Coronary artery (tissue), 2 donors: Measurements from ENCODE around the gene S100G.

Source experiments
- DNase-seq: peaks from one replicate; pipeline ENCODE4 v3.0.0-alpha.2; 2017; ENCODE audit warnings: low spot score
- H3K27ac ChIP-seq, 2 donors: fragments of 200-600 bp; sonication (generic); one replicate each; pipeline ENCODE4 v1.5.1; 2016 to 2019
- H3K4me3 ChIP-seq: fragments of 200-600 bp; sonication (generic); 2 replicates; pipeline ENCODE4 v1.5.1; 2016; ENCODE audit warnings: mild to moderate bottlenecking, moderate library complexity
- TF ChIP-seq, protein P1 (sequence below): fragments of 200-600 bp; sonication (generic); IDR thresholded peaks from one replicate; pipeline ENCODE4 v1.5.1; 2019; ENCODE audit warnings: antibody characterized with exemption

The S100G gene

GRCh38 chrX:16662402-16662801 is 12.4 kb downstream of the S100G start:
- Histone ChIP-seq H3K4me3 (no peak overlapping the region), H3K27ac (no peak overlapping the region)
- TF ChIP-seq, protein P1, sequence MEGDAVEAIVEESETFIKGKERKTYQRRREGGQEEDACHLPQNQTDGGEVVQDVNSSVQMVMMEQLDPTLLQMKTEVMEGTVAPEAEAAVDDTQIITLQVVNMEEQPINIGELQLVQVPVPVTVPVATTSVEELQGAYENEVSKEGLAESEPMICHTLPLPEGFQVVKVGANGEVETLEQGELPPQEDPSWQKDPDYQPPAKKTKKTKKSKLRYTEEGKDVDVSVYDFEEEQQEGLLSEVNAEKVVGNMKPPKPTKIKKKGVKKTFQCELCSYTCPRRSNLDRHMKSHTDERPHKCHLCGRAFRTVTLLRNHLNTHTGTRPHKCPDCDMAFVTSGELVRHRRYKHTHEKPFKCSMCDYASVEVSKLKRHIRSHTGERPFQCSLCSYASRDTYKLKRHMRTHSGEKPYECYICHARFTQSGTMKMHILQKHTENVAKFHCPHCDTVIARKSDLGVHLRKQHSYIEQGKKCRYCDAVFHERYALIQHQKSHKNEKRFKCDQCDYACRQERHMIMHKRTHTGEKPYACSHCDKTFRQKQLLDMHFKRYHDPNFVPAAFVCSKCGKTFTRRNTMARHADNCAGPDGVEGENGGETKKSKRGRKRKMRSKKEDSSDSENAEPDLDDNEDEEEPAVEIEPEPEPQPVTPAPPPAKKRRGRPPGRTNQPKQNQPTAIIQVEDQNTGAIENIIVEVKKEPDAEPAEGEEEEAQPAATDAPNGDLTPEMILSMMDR: no peak
- no peak for DNase-seq

DNA sequence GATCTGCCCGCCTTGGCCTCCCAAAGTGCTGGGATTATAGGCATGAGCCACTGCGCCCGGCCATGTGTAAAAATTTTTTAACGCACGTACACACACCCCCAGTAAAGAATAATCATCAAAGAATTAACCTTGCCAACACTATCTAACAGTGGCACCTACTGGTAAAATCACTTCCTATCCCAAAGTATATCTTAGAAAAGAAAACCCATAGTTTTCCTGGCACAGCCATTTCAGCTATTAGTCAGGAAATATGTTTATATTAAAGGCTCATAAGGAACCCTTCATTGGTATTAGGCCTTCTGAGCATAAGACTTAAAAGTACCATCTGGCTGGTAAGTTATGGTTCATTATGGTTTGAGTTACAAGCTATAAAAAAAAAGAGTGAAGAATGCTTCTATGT is 14.1 kb downstream of the S100G start:
- no peak for DNase-seq
- TF ChIP-seq, protein P1: no peak
- Histone ChIP-seq H3K4me3 (no peak overlapping the region), H3K27ac (no peak overlapping the region)

GRCh38 chrX:16664626-16665025 is 14.7 kb downstream of the S100G start:
- DNase-seq: no peak
- Histone ChIP-seq H3K27ac (no peak overlapping the region), H3K4me3 (no peak overlapping the region)
- TF ChIP-seq, protein P1: no peak

DNA sequence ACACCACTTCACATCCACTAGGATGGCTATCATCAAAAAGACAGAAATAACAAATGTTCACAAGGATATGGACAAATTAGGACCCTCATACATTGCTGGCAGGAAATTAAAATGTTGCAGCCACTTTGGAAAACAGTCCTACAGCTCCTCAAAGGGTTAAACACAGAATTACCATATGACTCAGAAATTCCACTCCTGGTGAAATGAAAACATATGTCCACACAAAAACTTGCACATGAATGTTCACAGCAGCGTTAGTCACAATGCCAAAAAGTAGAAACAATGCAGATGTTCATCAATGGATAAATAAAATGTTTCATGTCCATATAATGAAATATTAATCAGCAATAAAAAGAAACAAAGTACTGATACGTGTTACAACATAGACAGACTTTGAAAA is 15.1 kb downstream of the S100G start:
- Histone ChIP-seq H3K27ac (no peak overlapping the region), H3K4me3 (no peak overlapping the region)
- DNase-seq: no peak
- TF ChIP-seq, protein P1: no peak

GRCh38 chrX:16666541-16666940 is 16.6 kb downstream of the S100G start:
- Histone ChIP-seq H3K4me3 (no peak overlapping the region), H3K27ac (no peak overlapping the region)
- DNase-seq: no peak
- TF ChIP-seq, protein P1: no peak

GRCh38 chrX:16671005-16671404 is 21.0 kb downstream of the S100G start:
- DNase-seq: no peak
- Histone ChIP-seq H3K27ac (no peak overlapping the region), H3K4me3 (no peak overlapping the region)
- TF ChIP-seq, protein P1: no peak

- Histone ChIP-seq H3K4me3 (no peak overlapping the region), H3K27ac (no peak overlapping the region)
- TF ChIP-seq, protein P1: no peak
- DNase-seq: no peak
Observed at GRCh38 chrX:16678689-16679088, 28.7 kb downstream of the S100G start.
